Trophoblast cell (in vitro differentiated cells and primary cell): Measurements from ENCODE around the gene ACTR1A.
"Not testable (repeated sequence)": the region's sequence is repeated elsewhere in the genome, so short reads cannot be mapped to it uniquely, and the experiment has no call there.

ENCODE experiments used
- DNase-seq, 2 donors: peaks; one replicate each; pipeline ENCODE4 v3.0.0-alpha.2; 2016
- H2AFZ ChIP-seq: 2 replicates; pipeline ENCODE4 v1.6.1; 2013; ENCODE audit warnings: low read length, moderate library complexity, mild to moderate bottlenecking; ENCODE audit not compliant: insufficient read depth, poor library complexity
- H2AK5ac ChIP-seq: 2 replicates; pipeline ENCODE4 v1.6.1; 2013; ENCODE audit warnings: mild to moderate bottlenecking, low read length
- H2BK120ac ChIP-seq: 2 replicates; pipeline ENCODE4 v1.6.1; 2013; ENCODE audit warnings: low read length, mild to moderate bottlenecking, moderate library complexity; ENCODE audit not compliant: insufficient read depth, poor library complexity
- H2BK12ac ChIP-seq: 2 replicates; pipeline ENCODE4 v1.6.1; 2013; ENCODE audit warnings: mild to moderate bottlenecking, low read length, moderate library complexity
- H2BK5ac ChIP-seq: 2 replicates; pipeline ENCODE4 v1.6.1; 2013; ENCODE audit warnings: low read length, low read depth, moderate library complexity, mild to moderate bottlenecking; ENCODE audit not compliant: poor library complexity
- H3K14ac ChIP-seq: 2 replicates; pipeline ENCODE4 v1.6.1; 2013; ENCODE audit warnings: mild to moderate bottlenecking, low read length
- H3K18ac ChIP-seq: 2 replicates; pipeline ENCODE4 v1.6.1; 2013; ENCODE audit warnings: mild to moderate bottlenecking, low read length
- H3K23ac ChIP-seq: 2 replicates; pipeline ENCODE4 v1.6.1; 2013; ENCODE audit warnings: low read length
- H3K27ac ChIP-seq: 2 replicates; pipeline ENCODE4 v1.5.1; 2013; ENCODE audit warnings: low read depth, mild to moderate bottlenecking, inconsistent platforms, low read length, moderate library complexity
- H3K27me3 ChIP-seq: 2 replicates; pipeline ENCODE4 v1.6.1; 2013; ENCODE audit warnings: inconsistent platforms, mild to moderate bottlenecking, low read length, moderate library complexity; ENCODE audit not compliant: insufficient read depth
- H3K36me3 ChIP-seq, 2 experiments: 1 replicate in 1 of 2; 2 replicates in 1 of 2; pipeline ENCODE4 v1.6.1; 2013; ENCODE audit warnings: low read length in 2 of 2, mild to moderate bottlenecking in 2 of 2, moderate library complexity in 1 of 2; ENCODE audit not compliant: insufficient read depth in 2 of 2, control insufficient read depth in 1 of 2
- H3K4ac ChIP-seq: 2 replicates; pipeline ENCODE4 v1.6.1; 2013; ENCODE audit warnings: low read depth, mild to moderate bottlenecking, low read length, moderate library complexity
- H3K4me1 ChIP-seq, 2 experiments: 1 replicate in 1 of 2; 2 replicates in 1 of 2; pipeline ENCODE4 v1.6.1; 2013; ENCODE audit warnings: low read length in 2 of 2, mild to moderate bottlenecking in 2 of 2, moderate library complexity in 1 of 2; ENCODE audit not compliant: insufficient read depth in 2 of 2, control insufficient read depth in 1 of 2
- H3K4me2 ChIP-seq: 2 replicates; pipeline ENCODE4 v1.6.1; 2013; ENCODE audit warnings: inconsistent platforms, mild to moderate bottlenecking, low read length, moderate library complexity
- H3K4me3 ChIP-seq: 2 replicates; pipeline ENCODE4 v1.5.1; 2013; ENCODE audit warnings: mild to moderate bottlenecking, low read depth, low read length, inconsistent platforms
- H3K79me1 ChIP-seq: one replicate; pipeline ENCODE4 v1.6.1; 2013; ENCODE audit warnings: low read length
- H3K79me2 ChIP-seq: 2 replicates; pipeline ENCODE4 v1.6.1; 2013; ENCODE audit warnings: low read length, mild to moderate bottlenecking; ENCODE audit not compliant: control insufficient read depth, insufficient read depth, poor library complexity
- H3K9ac ChIP-seq: 2 replicates; pipeline ENCODE4 v1.6.1; 2013; ENCODE audit warnings: mild to moderate bottlenecking, low read length
- H3K9me3 ChIP-seq: 2 replicates; pipeline ENCODE4 v1.6.1; 2013; ENCODE audit warnings: low read depth, mild to moderate bottlenecking, control low read depth, inconsistent platforms, low read length; ENCODE audit not compliant: insufficient read depth
- H4K12ac ChIP-seq: 2 replicates; pipeline ENCODE4 v1.6.1; 2013; ENCODE audit warnings: low read depth, mild to moderate bottlenecking, low read length, moderate library complexity
- H4K8ac ChIP-seq: 2 replicates; pipeline ENCODE4 v1.6.1; 2013; ENCODE audit warnings: low read depth, mild to moderate bottlenecking, low read length, moderate library complexity
- H4K91ac ChIP-seq: one replicate; pipeline ENCODE4 v1.6.1; 2013; ENCODE audit warnings: low read depth, mild to moderate bottlenecking, low read length, moderate library complexity
- WGBS: extraction: QIAGEN DNeasy Blood & Tissue Kit; methylation state at CpG from one replicate; pipeline ENCODE4 v1.1.7; 2013; ENCODE audit warnings: missing lambda C conversion rate; ENCODE audit not compliant: insufficient read length, insufficient coverage; ENCODE audit errors: extremely low coverage; 5-methylcytosine and 5-hydroxymethylcytosine counted together

Gene ACTR1A

DNA sequence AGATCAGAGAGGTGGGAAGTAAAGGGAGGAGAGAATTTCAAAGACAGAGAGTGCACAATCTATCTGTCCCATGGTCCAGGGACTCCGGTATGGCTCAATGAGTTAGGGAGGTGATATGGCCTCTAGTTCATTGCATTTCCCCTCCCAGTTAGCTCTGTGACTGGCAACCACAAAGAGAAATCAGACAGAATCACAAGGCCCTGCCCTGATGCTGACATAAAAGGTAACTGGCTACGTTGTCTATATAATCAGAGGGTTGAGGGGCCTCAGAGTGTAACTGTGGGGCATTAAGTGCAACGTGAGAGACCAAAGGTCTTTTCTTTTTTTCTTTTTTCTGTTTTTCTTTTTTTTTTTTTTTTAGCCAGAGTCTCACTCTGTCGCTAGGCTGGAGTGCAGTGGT is 43.9 kb downstream of the ACTR1A start:
- H4K91ac ChIP-seq: no peak overlapping the region
- H4K12ac ChIP-seq: no peak overlapping the region
- H3K4me2 ChIP-seq: no peak overlapping the region
- H3K4me3 ChIP-seq: no peak overlapping the region
- peaks cover 11% of the 10 kb centered on the region for H3K79me1 ChIP-seq
- H3K27ac ChIP-seq: no peak overlapping the region
- H3K9me3 ChIP-seq: peaks cover 1% of the 10 kb centered on the region
- no peak overlapping the region for H3K23ac ChIP-seq
- no peak overlapping the region for H2BK12ac ChIP-seq
- no CpG with 5 or more reads among the region's 4 CpGs for WGBS
- peaks cover 2 to 3% of the 10 kb centered on the region in 2 experiments for H3K36me3 ChIP-seq
- H2AK5ac ChIP-seq: no peak overlapping the region
- no peak overlapping the region for H4K8ac ChIP-seq
- no peak overlapping the region for H3K18ac ChIP-seq
- no peaks in the 10 kb centered on the region for H3K27me3 ChIP-seq
- no peak overlapping the region for H3K4ac ChIP-seq
- peaks cover 14 to 17% of the 10 kb centered on the region in 2 experiments for H3K4me1 ChIP-seq
- peaks cover 3% of the 10 kb centered on the region for H3K79me2 ChIP-seq
- no peak overlapping the region for H2AFZ ChIP-seq
- no peak for DNase-seq
- no peak overlapping the region for H3K14ac ChIP-seq
- no peak overlapping the region for H3K9ac ChIP-seq
- H2BK5ac ChIP-seq: no peak overlapping the region
- H2BK120ac ChIP-seq: no peak overlapping the region

DNA sequence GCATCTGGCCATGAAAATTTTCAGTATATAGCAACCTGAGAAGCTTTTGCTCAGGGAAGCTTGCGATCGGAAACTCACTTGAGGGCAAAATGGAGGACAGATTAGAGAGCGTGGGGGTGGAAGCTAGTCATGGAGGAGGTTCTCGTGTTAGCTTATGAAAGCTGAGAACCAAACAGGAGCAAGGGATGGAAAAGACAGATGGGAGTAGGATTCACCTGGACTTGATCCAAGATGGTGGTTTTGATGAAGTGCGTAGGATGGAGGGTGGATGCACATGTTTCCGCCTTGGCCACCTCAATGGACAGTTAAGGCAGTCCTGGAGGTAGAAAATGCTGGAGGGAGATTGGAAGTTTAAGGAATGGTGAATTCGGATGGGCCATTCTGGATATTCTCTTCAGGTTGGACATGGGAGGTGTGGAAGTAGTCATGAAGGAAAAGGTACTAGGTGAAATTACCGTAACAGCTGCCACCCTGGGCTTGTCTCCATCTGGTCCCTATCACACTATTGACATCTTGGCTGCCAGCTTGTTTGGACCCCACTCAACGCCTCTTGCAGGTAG is 44.8 kb downstream of the ACTR1A start:
- Histone ChIP-seq H3K18ac (no peak overlapping the region), H3K4me3 (no peak overlapping the region), H3K14ac (no peak overlapping the region), H3K79me1 (peaks cover 13% of the 10 kb centered on the region), H2AFZ (no peak overlapping the region), H3K23ac (no peak overlapping the region), H3K27ac (no peak overlapping the region), H2BK120ac (no peak overlapping the region), H3K4ac (no peak overlapping the region), H3K4me2 (no peak overlapping the region), H4K91ac (no peak overlapping the region), H3K9me3 (peaks cover 1% of the 10 kb centered on the region), H2BK12ac (no peak overlapping the region), H3K9ac (no peak overlapping the region), H2BK5ac (no peak overlapping the region), H4K12ac (no peak overlapping the region), H3K79me2 (peaks cover 3% of the 10 kb centered on the region), H3K36me3 (peaks cover 2 to 5% of the 10 kb centered on the region in 2 experiments), H2AK5ac (no peak overlapping the region), H4K8ac (no peak overlapping the region), H3K4me1 (peaks cover 14 to 18% of the 10 kb centered on the region in 2 experiments), H3K27me3 (no peaks in the 10 kb centered on the region)
- no CpG with 5 or more reads among the region's 9 CpGs for WGBS
- DNase-seq: no peak

DNA sequence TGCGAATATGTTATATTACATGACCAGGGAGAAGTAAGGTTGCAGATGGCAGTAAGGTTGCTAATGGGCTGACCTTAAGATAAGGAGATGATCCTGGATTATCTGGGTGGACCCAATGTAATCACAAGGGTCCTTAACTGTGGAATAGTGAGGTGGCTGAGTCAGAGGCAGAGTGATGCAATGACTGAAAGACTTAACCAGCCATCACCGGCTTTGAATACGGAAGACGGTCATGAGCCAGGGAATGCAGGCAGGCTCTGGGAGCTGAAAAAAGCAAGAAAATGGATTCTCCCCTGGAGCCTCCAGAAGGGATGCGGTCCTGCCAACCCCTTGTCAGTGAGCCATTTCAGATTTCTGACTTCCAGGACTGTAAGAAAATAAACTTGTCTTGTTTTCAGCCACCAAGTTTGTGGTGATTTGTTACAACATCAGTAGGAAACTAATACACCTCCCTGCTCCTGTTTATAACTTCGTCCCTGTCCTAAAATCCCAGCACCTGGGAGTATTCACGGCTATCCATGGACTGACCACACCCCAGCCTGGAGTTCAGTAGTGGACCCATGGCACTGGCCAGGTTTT is 46.5 kb downstream of the ACTR1A start:
- Histone ChIP-seq H4K91ac (peak overlapping the region; percentile 65), H3K27me3 (no peaks in the 10 kb centered on the region), H3K4me3 (no peak overlapping the region), H3K23ac (no peak overlapping the region), H3K4me2 (no peak overlapping the region), H3K14ac (peak overlapping the region; percentile 52), H3K79me2 (peaks cover 3% of the 10 kb centered on the region), H3K4me1 (peaks cover 11 to 16% of the 10 kb centered on the region in 2 experiments), H2AFZ (no peak overlapping the region), H3K9me3 (peaks cover 1% of the 10 kb centered on the region), H2AK5ac (no peak overlapping the region), H3K18ac (no peak overlapping the region), H2BK120ac (peak overlapping the region; percentile 91), H4K8ac (peak overlapping the region; percentile 16), H2BK5ac (no peak overlapping the region), H3K79me1 (peaks cover 14% of the 10 kb centered on the region), H3K9ac (no peak overlapping the region), H3K4ac (no peak overlapping the region), H3K36me3 (peaks cover 5 to 6% of the 10 kb centered on the region in 2 experiments), H3K27ac (peak overlapping the region; percentile 60), H2BK12ac (no peak overlapping the region), H4K12ac (no peak overlapping the region)
- DNase-seq: peak; percentile 77 to 86
- WGBS: no CpG with 5 or more reads among the region's 7 CpGs

DNA sequence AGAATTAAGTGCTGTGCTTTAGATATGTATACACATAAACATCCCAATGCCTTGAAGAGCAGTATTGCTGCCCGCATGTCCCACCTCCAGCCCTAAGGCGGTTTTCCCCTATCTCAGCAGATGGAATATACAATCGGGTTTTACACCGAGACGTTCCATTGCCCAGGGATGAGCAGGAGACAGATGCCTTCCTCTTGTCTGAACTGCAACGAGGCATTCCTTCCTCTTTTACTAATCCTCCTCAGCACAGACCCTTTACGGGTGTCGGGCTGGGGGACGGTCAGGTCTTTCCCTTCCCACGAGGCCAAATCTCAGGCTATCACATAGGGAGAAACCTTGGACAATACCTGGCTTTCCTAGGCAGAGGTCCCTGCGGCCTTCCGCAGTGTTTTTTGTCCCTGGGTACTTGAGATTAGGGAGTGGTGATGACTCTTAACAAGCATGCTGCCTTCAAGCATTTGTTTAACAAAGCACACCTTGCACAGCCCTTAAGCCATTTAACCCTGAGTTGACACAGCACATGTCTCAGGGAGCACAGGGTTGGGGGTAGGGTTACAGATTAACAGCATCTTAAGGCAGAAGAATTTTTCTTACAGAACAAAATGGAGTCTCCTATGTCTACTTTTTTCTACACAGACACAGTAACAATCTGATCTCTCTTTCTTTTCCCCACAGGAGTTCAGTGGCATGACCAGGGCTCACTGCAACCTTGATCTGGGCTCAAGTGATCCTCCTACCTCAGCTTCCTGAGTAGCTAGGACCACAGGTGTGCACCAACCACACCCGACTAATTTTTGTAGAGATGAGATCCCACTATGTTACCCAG is 47.6 kb downstream of the ACTR1A start:
- not testable (repeated sequence) for H3K23ac ChIP-seq, H3K9ac ChIP-seq, H3K4me3 ChIP-seq, H4K12ac ChIP-seq, H3K27me3 ChIP-seq, H2BK120ac ChIP-seq, H3K14ac ChIP-seq, H2BK12ac ChIP-seq, H3K4ac ChIP-seq, H3K18ac ChIP-seq, H2AFZ ChIP-seq, H4K8ac ChIP-seq, H3K4me2 ChIP-seq, H3K9me3 ChIP-seq, H3K79me2 ChIP-seq, H3K36me3 ChIP-seq, H2AK5ac ChIP-seq
- WGBS: no CpG with 5 or more reads among the region's 13 CpGs
- Histone ChIP-seq H4K91ac (peak overlapping the region; percentile 41), H3K79me1 (peaks cover 21% of the 10 kb centered on the region), H2BK5ac (peak overlapping the region; percentile 22), H3K4me1 (peaks cover 6 to 12% of the 10 kb centered on the region in 2 experiments), H3K27ac (peak overlapping the region; percentile 69)
- DNase-seq: peak; percentile 87 to 92
